Activated CD4-positive, alpha-beta T cell treated with anti-CD3 and anti-CD28 coated beads, Interleukin-10, Interleukin-2, amounts not matched to agents 100 ng/mL and 50 ng/mL, durations not matched to agents 16 hours and 8 hours (primary cell): ENCODE data around the gene SYNCRIP.
"Not testable (repeated sequence)": the region's sequence is repeated elsewhere in the genome, so short reads cannot be mapped to it uniquely, and the experiment has no call there.

ENCODE experiments used
- DNase-seq: peaks from one replicate; pipeline ENCODE4 v3.0.0-alpha.2; 2020

SYNCRIP gene

GRCh38 chr6:85593438-85594196, 49.1 kb downstream of the SYNCRIP start, which contains the start of gene SNX14:
Gene SNX14 (minus strand): TSS chr6:85593858. CDS start chr6:85593718, 140 bp downstream.
- DNase-seq: peak; percentile 94

GRCh38 chr6:85592033-85592432, 50.7 kb downstream of the SYNCRIP start:
- DNase-seq: no peak

- DNase-seq: no peak
Measured at GRCh38 chr6:85591207-85591606, 51.5 kb downstream of the SYNCRIP start.

- no peak for DNase-seq
Measured at GRCh38 chr6:85585741-85586140, 56.9 kb downstream of the SYNCRIP start.

- DNase-seq: not testable (repeated sequence)
Measured at GRCh38 chr6:85582832-85583231, 59.9 kb downstream of the SYNCRIP start.

GRCh38 chr6:85581572-85581971, 61.1 kb downstream of the SYNCRIP start:
- DNase-seq: no peak

- peak; percentile 34 for DNase-seq
Measured at GRCh38 chr6:85580878-85581267, 61.8 kb downstream of the SYNCRIP start.

GRCh38 chr6:85580118-85580877, 62.4 kb downstream of the SYNCRIP start:
- DNase-seq: no peak

GRCh38 chr6:85579581-85579980, 63.1 kb downstream of the SYNCRIP start:
- DNase-seq: no peak

GRCh38 chr6:85576476-85576875, 66.2 kb downstream of the SYNCRIP start:
- no peak for DNase-seq

- DNase-seq: no peak
Measured at GRCh38 chr6:85574932-85575598, 67.6 kb downstream of the SYNCRIP start.

- DNase-seq: no peak
Measured at GRCh38 chr6:85569323-85569722, 73.4 kb downstream of the SYNCRIP start.

GRCh38 chr6:85568411-85568810, 74.3 kb downstream of the SYNCRIP start:
- no peak for DNase-seq

- no peak for DNase-seq
Measured at GRCh38 chr6:85565736-85566135, 77.0 kb downstream of the SYNCRIP start.

- not testable (repeated sequence) for DNase-seq
Measured at GRCh38 chr6:85564223-85564622, 78.5 kb downstream of the SYNCRIP start.
